HG03039 (cell line): Measurements from ENCODE around the gene ITGBL1.

Experiments
- ATAC-seq: cut with Tn5 transposase; IDR thresholded peaks from one replicate; pipeline ENCODE4 v1.9.1; 2021; ENCODE audit warnings: mild to moderate bottlenecking, moderate library complexity; ENCODE audit not compliant: unreplicated experiment

ITGBL1 gene

DNA sequence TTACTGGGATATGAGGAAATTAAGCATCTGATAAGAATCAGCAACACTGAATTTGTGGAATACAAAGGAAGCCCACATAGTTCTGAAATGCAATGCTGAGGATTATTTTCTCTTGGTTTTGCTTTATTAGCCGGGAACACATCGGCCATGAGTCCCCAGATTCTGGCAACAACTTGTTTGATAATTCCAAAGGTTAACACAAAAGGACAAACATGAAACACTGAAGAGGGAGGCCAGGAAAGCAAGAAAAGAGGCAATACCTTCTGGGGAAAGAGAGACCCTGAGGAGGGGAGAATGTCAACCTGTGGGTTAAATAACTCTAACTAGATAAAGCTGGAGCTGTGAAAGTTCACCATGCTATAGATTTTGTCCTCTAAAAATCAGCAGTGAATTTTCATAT is 285.9 kb downstream of the ITGBL1 start:
- no peak for ATAC-seq

GRCh38 chr13:101739382-101740178 is 287.1 kb downstream of the ITGBL1 start:
- peak; percentile 76 for ATAC-seq

DNA sequence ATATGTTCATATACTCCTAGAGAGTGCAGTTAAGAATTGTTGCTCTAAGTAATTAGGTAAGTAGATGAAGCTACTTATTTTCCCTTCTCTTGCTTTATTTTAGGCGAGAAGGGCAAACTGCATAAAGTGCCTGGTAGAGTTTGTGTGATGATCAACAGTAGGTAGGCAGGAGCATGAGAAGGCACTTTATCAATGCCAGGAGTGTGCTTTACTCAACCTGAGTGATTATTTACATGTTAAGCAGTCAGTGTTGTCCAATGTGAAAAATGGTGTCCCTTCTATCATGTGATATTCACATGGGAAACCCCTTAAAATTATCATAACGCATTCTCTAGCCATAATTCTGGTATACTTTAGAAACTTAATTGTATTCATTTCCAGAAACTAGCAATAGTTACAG is 294.0 kb downstream of the ITGBL1 start:
- ATAC-seq = no peak

DNA sequence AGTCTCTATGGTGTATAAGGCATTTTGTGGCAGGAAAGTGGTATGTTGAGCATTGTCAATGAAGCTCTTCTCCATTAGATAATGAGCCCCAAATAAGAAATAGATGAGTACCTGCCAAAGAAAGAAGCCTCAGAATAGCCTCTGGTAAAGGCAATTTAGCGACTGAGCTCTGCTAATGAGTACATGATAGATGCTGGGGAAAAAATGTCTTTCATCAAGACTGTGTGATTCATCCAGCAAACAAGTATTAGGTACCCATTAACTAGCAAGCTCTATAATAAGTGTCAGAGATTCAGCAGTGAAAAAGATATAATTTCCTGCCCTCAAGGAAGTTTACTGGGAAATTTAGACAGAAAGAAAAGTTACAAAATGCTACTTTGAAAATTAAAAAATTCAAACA is 294.6 kb downstream of the ITGBL1 start:
- no peak for ATAC-seq

DNA sequence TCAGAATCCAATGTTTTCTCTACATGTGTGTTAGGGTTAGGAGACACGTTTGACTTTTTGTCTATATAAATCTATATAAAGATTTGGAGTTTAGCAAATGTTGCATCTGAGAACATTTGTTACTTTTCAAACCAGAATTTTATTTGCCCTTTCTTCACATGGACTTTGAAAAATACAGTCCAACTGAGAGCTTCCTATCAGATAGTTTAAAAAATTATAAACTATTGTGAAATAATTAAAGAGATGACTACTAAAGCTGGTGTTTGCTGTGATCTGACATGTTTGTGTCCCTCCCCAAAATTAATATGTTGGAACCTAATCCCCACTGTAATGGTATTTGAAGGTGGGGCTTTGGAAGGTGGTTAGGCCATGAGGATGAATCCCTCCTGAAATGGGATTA is 297.1 kb downstream of the ITGBL1 start:
- no peak for ATAC-seq

DNA sequence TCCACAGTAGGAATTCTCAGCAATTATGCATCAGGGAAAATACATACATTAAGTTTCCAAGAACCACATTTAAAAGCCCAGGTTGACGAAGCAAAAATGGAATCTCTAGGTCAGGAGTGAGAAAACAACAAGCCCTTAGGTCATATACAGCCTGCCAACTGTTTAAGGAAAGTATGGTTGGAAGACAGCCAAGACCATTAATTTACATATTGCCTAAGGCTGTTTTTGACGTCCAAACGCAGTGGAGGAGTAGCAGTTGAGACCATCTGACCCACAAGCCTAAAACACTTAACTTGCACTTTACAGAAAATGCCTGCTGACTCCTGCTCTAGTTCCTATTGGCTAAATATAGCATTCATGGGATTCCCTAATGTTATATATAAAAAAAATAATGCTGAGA is 299.0 kb downstream of the ITGBL1 start:
- ATAC-seq = peak; percentile 72

- ATAC-seq = no peak
Measured at GRCh38 chr13:101752432-101752831, 300.0 kb downstream of the ITGBL1 start.

DNA sequence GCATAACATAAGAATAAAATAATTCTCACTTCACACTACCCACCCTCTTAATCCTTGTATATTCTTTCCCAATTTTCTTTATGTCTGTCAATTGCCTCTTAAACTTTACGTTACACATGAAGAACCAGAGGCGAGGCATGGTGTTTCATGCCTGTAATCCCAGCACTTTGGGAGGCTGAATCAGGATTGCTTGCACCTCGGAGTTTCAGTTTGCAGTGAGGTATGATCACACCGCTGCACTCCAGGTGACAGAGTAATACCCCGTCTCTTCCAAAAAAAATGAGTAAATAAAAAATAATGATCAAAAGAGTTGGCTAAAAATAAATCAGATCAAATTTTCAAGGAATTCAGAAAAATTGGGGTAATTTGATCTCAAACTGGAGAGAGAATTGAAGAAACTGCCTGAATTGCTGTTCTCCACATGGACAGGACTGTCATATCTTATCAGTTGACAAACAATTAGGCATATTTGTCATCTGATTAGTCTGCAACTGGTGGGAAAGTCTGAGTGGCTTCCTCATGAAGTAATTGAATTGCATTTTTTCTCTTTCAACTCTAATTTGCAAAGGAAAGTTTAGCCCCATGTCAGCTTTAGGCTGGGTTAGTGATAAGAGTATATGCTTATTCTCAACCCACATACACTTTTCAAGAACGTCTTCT is 302.9 kb downstream of the ITGBL1 start:
- no peak for ATAC-seq

DNA sequence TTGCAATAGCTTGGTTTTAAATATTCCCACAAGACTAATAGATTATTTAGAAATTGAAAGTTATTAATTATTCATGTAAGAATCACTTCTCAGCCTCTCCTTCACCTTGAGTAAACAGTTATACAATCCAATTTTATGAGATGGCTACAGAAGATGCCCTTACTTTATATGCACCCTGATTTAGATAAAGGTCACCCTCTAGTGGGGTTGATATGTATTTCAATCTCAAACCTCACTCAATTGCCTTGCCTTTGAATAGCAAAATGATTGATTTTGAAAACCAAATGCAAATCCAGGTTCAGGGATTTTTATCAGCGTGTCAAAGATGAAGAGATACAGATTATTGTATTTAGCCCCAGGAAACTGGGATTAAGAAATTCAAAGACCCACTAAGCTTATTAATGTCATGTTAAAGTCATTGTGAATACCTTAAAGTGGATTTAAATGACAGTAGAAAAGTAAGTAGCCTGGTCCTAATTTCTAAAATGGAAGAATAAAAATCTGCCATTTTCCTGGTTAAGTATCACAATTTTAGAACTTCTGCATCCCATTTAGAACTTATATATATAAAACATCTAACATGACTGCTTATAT is 305.1 kb downstream of the ITGBL1 start:
- peak; percentile 84 for ATAC-seq

DNA sequence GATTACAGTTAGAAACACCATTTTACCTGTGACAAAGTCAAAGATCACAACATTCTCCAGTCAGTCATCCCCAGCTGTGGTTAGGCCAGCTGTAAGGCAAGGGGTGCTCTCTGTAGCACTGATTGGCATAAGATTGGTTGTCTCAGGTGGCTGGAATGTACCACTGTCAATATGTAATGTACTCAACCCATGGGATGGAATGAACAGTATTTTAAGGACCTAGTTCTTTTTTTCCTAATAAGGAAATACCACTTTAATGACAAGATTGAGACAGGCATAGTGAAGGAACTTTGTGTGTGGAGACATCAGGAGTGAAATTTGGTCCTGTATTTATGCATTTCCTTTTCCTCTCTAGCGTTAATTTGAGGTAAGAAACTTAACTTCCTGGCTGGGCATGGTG is 310.7 kb downstream of the ITGBL1 start:
- no peak for ATAC-seq
